GM12878 (cell line): ENCODE measurements around the gene STRN4. TPM values are rescaled to one million over a fixed set of nuclear protein-coding genes. Genes with fewer than 3 reads are reported as not detected.

Source experiments
- ATAC-seq: fragments of 200-7000 bp; cut with Tn5 transposase; 3 replicates; pipeline ENCODE4 v1.9.1; 2020; ENCODE audit warnings: mild to moderate bottlenecking, moderate library complexity
- BruUV-seq: library from RNA; stranded (reverse); fragments of 400-500 nt; replicated peaks from 2 replicates; lab custom pipeline; 2021; lab: Mats Ljungman, UMichigan
- CTCF ChIA-PET: fragments of 300-600 bp; sonication (Branson Sonifier 250); formaldehyde crosslinking; extraction: SDS; loops from one replicate; lab custom pipeline; 2021; ENCODE audit warnings: inconsistent platforms; lab: Yijun Ruan, JAX
- POLR2A ChIA-PET: fragments of 350-600 bp; formaldehyde crosslinking; extraction: SDS; loops from one replicate; lab custom pipeline; 2021; ENCODE audit warnings: inconsistent platforms; lab: Charles Lee
- RAD21 ChIA-PET: fragments of 300-600 bp; sonication (Branson Sonifier 250); formaldehyde crosslinking; loops from one replicate; lab custom pipeline; 2023; ENCODE audit warnings: antibody characterized with exemption; ENCODE audit not compliant: unreplicated experiment; lab: Charles Lee
- SMC1A ChIA-PET: fragments of 300-600 bp; sonication (Branson Sonifier 250); formaldehyde crosslinking; loops from one replicate; lab custom pipeline; 2023; ENCODE audit not compliant: unreplicated experiment, uncharacterized antibody; lab: Charles Lee
- DNase-seq: peaks from one replicate; pipeline ENCODE4 v3.0.0-alpha.2; 2011; ENCODE audit warnings: low read depth, low spot score
- FAIRE-seq: peaks from 3 replicates; lab custom pipeline; 2011; peaks lifted over from hg19 to GRCh38; lab: Jason Lieb, UNC
- H2AFZ ChIP-seq: 2 replicates; pipeline ENCODE4 v1.6.0; 2011; ENCODE audit warnings: low read depth, low read length, control low read depth; ENCODE audit not compliant: control insufficient read depth
- H3K27ac ChIP-seq: 2 replicates; pipeline ENCODE4 v1.5.1; 2011; ENCODE audit warnings: control low read depth; ENCODE audit not compliant: control insufficient read depth, insufficient read depth
- H3K27me3 ChIP-seq, 2 experiments: replicated peaks in 1 of 2; 2 replicates each; pipeline versions ENCODE4 v1.6.0 to v1.6.1; 2011; ENCODE audit warnings: low read length in 1 of 2; ENCODE audit not compliant: control insufficient read depth in 2 of 2, insufficient read depth in 2 of 2
- H3K36me3 ChIP-seq, 2 experiments: 2 replicates each; pipeline ENCODE4 v1.5.1; 2011; ENCODE audit warnings: low read length in 1 of 2; ENCODE audit not compliant: control insufficient read depth in 2 of 2, insufficient read depth in 2 of 2
- H3K4me1 ChIP-seq: 2 replicates; pipeline ENCODE4 v1.6.1; 2011; ENCODE audit warnings: mild to moderate bottlenecking, low read length, moderate library complexity, mixed read lengths; ENCODE audit not compliant: control insufficient read depth, insufficient read depth
- H3K4me2 ChIP-seq: 2 replicates; pipeline ENCODE4 v1.6.0; 2011; ENCODE audit warnings: control low read depth; ENCODE audit not compliant: control insufficient read depth, insufficient read depth
- H3K4me3 ChIP-seq: fragments of 200-600 bp; sonication (generic); 2 replicates; pipeline ENCODE4 v1.5.1; 2016
- H3K79me2 ChIP-seq: 2 replicates; pipeline ENCODE4 v1.6.0; 2011; ENCODE audit warnings: low read length; ENCODE audit not compliant: control insufficient read depth, insufficient read depth
- H3K9ac ChIP-seq: 2 replicates; pipeline ENCODE4 v1.8.0; 2011; ENCODE audit warnings: low read length, control low read depth, mixed read lengths; ENCODE audit not compliant: control insufficient read depth, insufficient read depth
- H3K9me3 ChIP-seq: replicated peaks from 3 replicates; pipeline ENCODE4 v1.5.1; 2011; ENCODE audit warnings: mild to moderate bottlenecking, low read length; ENCODE audit not compliant: control insufficient read depth, insufficient read depth
- H4K20me1 ChIP-seq: 2 replicates; pipeline ENCODE4 v1.6.0; 2011; ENCODE audit not compliant: control insufficient read depth, insufficient read depth
- BCLAF1 ChIP-seq: fragments of 450-650 bp; IDR thresholded peaks from 2 replicates; pipeline ENCODE4 v1.6.1; 2017; ENCODE audit warnings: antibody characterized with exemption, mild to moderate bottlenecking, moderate library complexity
- CREB1 ChIP-seq: IDR thresholded peaks from 2 replicates; pipeline ENCODE4 v1.6.1; 2012; ENCODE audit warnings: low read depth, mild to moderate bottlenecking, inconsistent platforms
- PKNOX1 ChIP-seq: fragments of 450-650 bp; IDR thresholded peaks from 2 replicates; pipeline ENCODE4 v1.6.1; 2016; ENCODE audit warnings: mild to moderate bottlenecking
- RAD21 ChIP-seq: IDR thresholded peaks from 2 replicates; pipeline ENCODE4 v1.6.1; 2011; ENCODE audit warnings: mild to moderate bottlenecking, low read depth, low read length, moderate library complexity; ENCODE audit not compliant: insufficient read depth
- RELA ChIP-seq: fragments of 450-650 bp; IDR thresholded peaks from 2 replicates; pipeline ENCODE4 v1.8.0; 2014; ENCODE audit warnings: borderline replicate concordance; ENCODE audit not compliant: partially characterized antibody
- SMAD1 ChIP-seq: fragments of 450-650 bp; IDR thresholded peaks from 2 replicates; pipeline ENCODE4 v1.6.1; 2018; ENCODE audit warnings: mild to moderate bottlenecking, low read depth; ENCODE audit not compliant: partially characterized antibody
- SUPT20H ChIP-seq: IDR thresholded peaks from 2 replicates; pipeline ENCODE4 v1.6.1; 2011; ENCODE audit warnings: low read depth, mild to moderate bottlenecking, low read length, moderate library complexity, borderline replicate concordance; ENCODE audit not compliant: control insufficient read depth
- YY1 ChIP-seq: IDR thresholded peaks from 2 replicates; pipeline ENCODE4 v1.6.1; 2011; ENCODE audit warnings: low read depth, mild to moderate bottlenecking, low read length
- ZNF622 ChIP-seq: fragments of 450-650 bp; IDR thresholded peaks from 2 replicates; pipeline ENCODE4 v1.6.1; 2017; ENCODE audit warnings: mild to moderate bottlenecking, inconsistent platforms
- WGBS: methylation state at CpG from one replicate; pipeline ENCODE4 v1.1.6; 2016; ENCODE audit warnings: low lambda C conversion rate; ENCODE audit not compliant: insufficient replicate concordance, insufficient coverage; ENCODE audit errors: missing lambda C conversion rate; 5-methylcytosine and 5-hydroxymethylcytosine counted together
- in situ Hi-C: fragments of 300-500 bp; cut with MboI; formaldehyde crosslinking; loops from 9 replicates; pipeline ENCODE4 v1.14.3; 2018; ENCODE audit warnings: mixed read lengths
- intact Hi-C: fragments of 100-400 bp; cut with micrococcal nuclease; formaldehyde crosslinking; loops from one replicate; pipeline ENCODE4 v1.14.2; 2022; ENCODE audit not compliant: unreplicated experiment
- polyA plus RNA-seq, 11 experiments: library from polyadenylated mRNA; depleted of rRNA in 4 of 11; unstranded in 6 of 11; stranded (reverse) in 5 of 11; fragments of >200 nt; fragmentation: Nextera tagmentation in 4 of 11; fragmentation: Illumina TruSeq in 1 of 11; extraction: Ambion mirVana in 4 of 11; extraction: Trizol in 1 of 11; gene quantifications; 1 replicate in 1 of 11; 2 replicates in 10 of 11; pipeline versions ENCODE4 v1.2.1 to v1.2.3, GENCODE V29; 2011 to 2016; ENCODE audit warnings: inconsistent platforms in 2 of 11, missing spikeins in 2 of 11, low read depth in 1 of 11
- total RNA-seq, 4 experiments: library from RNA; depleted of rRNA in 3 of 4; stranded (reverse); fragments of >200 nt in 3 of 4; fragmentation: Illumina TruSeq in 1 of 4; extraction: Trizol in 1 of 4; gene quantifications; 2 replicates each; pipeline versions ENCODE4 v1.2.1 to v1.2.3, GENCODE V29; 2013 to 2021

Gene STRN4
- total and polyA plus RNA-seq, 10 of the 15 experiments (the other 5 are each of a cell fraction or from before 2014, with no cell fraction given) = 0.42 to 62.8 (median 22.5) TPM

GRCh38 chr19:46696866-46697203 lies 49.4 kb downstream of the STRN4 start (continued):
- TF ChIP-seq SMAD1 (no peak), SUPT20H (no peak), ZNF622 (no peak), RELA (no peak), BCLAF1 (no peak), PKNOX1 (no peak)

- Histone ChIP-seq H3K36me3 (peaks cover 42 to 48% of the 10 kb centered on the region in 2 experiments), H3K27me3 (no peaks in the 10 kb centered on the region), H3K9me3 (no peaks in the 10 kb centered on the region; the same call in 2 of the 3 replicates), H3K4me1 (no peaks in the 10 kb centered on the region), H3K4me3 (no peak overlapping the region), H3K9ac (no peak overlapping the region), H2AFZ (no peak overlapping the region), H4K20me1 (no peaks in the 10 kb centered on the region), H3K27ac (no peak overlapping the region), H3K4me2 (no peak overlapping the region), H3K79me2 (no peaks in the 10 kb centered on the region)
- TF ChIP-seq CREB1 = no peak
- TF ChIP-seq RAD21 = no peak
- no peak for TF ChIP-seq YY1
- 89% methylated on average over 10 of the region's 10 CpGs for WGBS
- intact Hi-C loops = no loop called here
- in situ Hi-C loops = no loop called here
- BruUV-seq = no TSS peak
- ATAC-seq (no peak), FAIRE-seq (no peak), DNase-seq (no peak)
- ChIA-PET POLR2A (no interaction called here), SMC1A (no interaction called here), CTCF (interaction anchor here (0.6 kb wide), 1 partner anchor 176 kb away, joined by 5 read pairs; no protein-coding TSS in a partner anchor), RAD21 (no interaction called here)
Observed at GRCh38 chr19:46696052-46696451, 50.2 kb downstream of the STRN4 start.
